Stomach (tissue), 9 donors: ENCODE measurements around the gene UTP14A. TPM values are rescaled to one million over a fixed set of nuclear protein-coding genes. Genes with fewer than 3 reads are reported as not detected.
A peak's percentile ranks its signal among the peaks of the same experiment; 100 is the strongest.

Experiments used
- DNase-seq, 2 donors: peaks; one replicate each; pipeline versions ENCODE4 v3.0.0 to v3.0.0-alpha.2; 2013 to 2019
- H3K27ac ChIP-seq, 5 donors: fragments of 200-600 bp in 4 of 5; sonication (generic) in 4 of 5; one replicate each; pipeline ENCODE4 v1.5.1; 2013 to 2019; ENCODE audit warnings: mild to moderate bottlenecking in 1 of 5, moderate library complexity in 1 of 5
- H3K27me3 ChIP-seq, 3 donors: fragments of 200-600 bp; sonication (generic); one replicate each; pipeline ENCODE4 v1.5.1; 2017 to 2019; ENCODE audit warnings: mixed run types in 1 of 3
- H3K36me3 ChIP-seq, 4 donors: fragments of 200-600 bp; sonication (generic); 1 replicate in 3 of 4; 2 replicates in 1 of 4; pipeline ENCODE4 v1.5.1; 2016 to 2019
- H3K4me1 ChIP-seq, 4 donors: fragments of 200-600 bp; sonication (generic); one replicate each; pipeline ENCODE4 v1.5.1; 2016 to 2019
- H3K4me3 ChIP-seq, 4 donors: fragments of 200-600 bp; sonication (generic) in 3 of 4; one replicate each; pipeline ENCODE4 v1.5.1; 2016 to 2019; ENCODE audit warnings: mild to moderate bottlenecking in 1 of 4
- H3K9me3 ChIP-seq, 4 donors: fragments of 200-600 bp; sonication (generic); one replicate each; pipeline ENCODE4 v1.5.1; 2016 to 2019
- EP300 ChIP-seq: sonication (generic); formaldehyde crosslinking; IDR thresholded peaks from one replicate; pipeline ENCODE4 v1.6.1; 2017; ENCODE audit warnings: antibody characterized with exemption
- POLR2A ChIP-seq, 4 donors: fragments of 450-650 bp; IDR thresholded peaks; one replicate each; pipeline ENCODE4 v1.6.1; 2016; ENCODE audit warnings: antibody characterized with exemption in 4 of 4, control low read depth in 2 of 4, mild to moderate bottlenecking in 1 of 4, moderate library complexity in 1 of 4
- POLR2AphosphoS5 ChIP-seq, 3 donors: sonication (generic); formaldehyde crosslinking; IDR thresholded peaks; one replicate each; pipeline ENCODE4 v1.6.1; 2016; ENCODE audit warnings: antibody characterized with exemption in 3 of 3
- WGBS, 5 donors: extraction: QIAGEN DNeasy Blood & Tissue Kit in 3 of 5; methylation state at CpG; one replicate each; pipeline versions ENCODE4 v1.1.5 to v1.1.7; 2013 to 2018; 5-methylcytosine and 5-hydroxymethylcytosine counted together
- intact Hi-C: fragments of 100-400 bp; cut with DNase I; formaldehyde crosslinking; loops from one replicate; pipeline ENCODE4 v1.15.1; 2023; ENCODE audit warnings: low total_unique reads
- polyA plus RNA-seq, 3 donors: library from polyadenylated mRNA; stranded (reverse); fragments of 200-250 nt; gene quantifications; one replicate each; pipeline ENCODE4 v1.2.3, GENCODE V29; 2013
- total RNA-seq, 5 donors: library from RNA; depleted of rRNA; stranded (reverse); fragments of >200 nt; gene quantifications; one replicate each; pipeline versions ENCODE4 v1.1.0 to v1.2.3, GENCODE V29; 2014 to 2016
- TF ChIP-seq, protein P1 (sequence below), 7 experiments: fragments of 450-650 bp in 4 of 7; fragments of 200-600 bp in 3 of 7; sonication (generic) in 3 of 7; IDR thresholded peaks; one replicate each; pipeline ENCODE4 v1.5.1; 2016 to 2019; ENCODE audit warnings: antibody characterized with exemption in 7 of 7, control low read depth in 2 of 7, mild to moderate bottlenecking in 1 of 7
- donor health status: healthy with polysubstance abuse.
- donor health status: Bipolar disorder and iron deficiency.
- donor health status: healthy.

The UTP14A gene
- total and polyA plus RNA-seq, 8 donors = 4.1 to 18.1 (median 13.2) TPM

DNA sequence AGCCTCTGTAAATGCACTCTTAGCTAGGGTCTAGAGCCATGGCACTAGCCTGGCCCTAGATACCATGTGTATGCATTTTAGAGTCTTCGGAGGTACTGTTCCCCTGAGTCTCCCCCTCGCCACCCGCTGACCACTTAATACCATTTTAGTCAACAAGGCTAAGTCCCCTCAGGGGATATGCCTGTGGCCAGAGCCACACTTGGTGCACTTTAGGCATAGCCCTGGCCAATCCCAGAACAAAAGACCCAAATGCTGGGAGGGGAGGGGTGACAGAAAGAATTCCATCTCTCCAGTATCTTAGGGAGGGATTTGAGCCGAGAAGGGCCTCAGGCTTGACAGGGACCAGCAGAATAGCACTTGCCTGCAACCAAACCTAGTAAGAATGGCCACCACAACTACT, 47.9 kb downstream of the UTP14A start:
- 80 to 100% (median 96%) methylated on average over 3 to 4 of the region's 4 CpGs for WGBS, 5 donors
- peaks cover 0 to 23% (median 16%) of the 10 kb centered on the region in 4 donors for H3K4me1 ChIP-seq
- H3K9me3 ChIP-seq = no peaks in the 10 kb centered on the region
- H3K36me3 ChIP-seq = no peaks in the 10 kb centered on the region
- peaks cover 0 to 5% (median 0%) of the 10 kb centered on the region in 3 donors for H3K27me3 ChIP-seq
- H3K27ac ChIP-seq = no peak overlapping the region
- intact Hi-C loops = no loop called here
- TF ChIP-seq EP300 (no peak), POLR2A (IDR thresholded peaks at IDR 0.05) (no peak), POLR2AphosphoS5 (IDR thresholded peaks at IDR 0.05) (no peak)
- TF ChIP-seq, protein P1, sequence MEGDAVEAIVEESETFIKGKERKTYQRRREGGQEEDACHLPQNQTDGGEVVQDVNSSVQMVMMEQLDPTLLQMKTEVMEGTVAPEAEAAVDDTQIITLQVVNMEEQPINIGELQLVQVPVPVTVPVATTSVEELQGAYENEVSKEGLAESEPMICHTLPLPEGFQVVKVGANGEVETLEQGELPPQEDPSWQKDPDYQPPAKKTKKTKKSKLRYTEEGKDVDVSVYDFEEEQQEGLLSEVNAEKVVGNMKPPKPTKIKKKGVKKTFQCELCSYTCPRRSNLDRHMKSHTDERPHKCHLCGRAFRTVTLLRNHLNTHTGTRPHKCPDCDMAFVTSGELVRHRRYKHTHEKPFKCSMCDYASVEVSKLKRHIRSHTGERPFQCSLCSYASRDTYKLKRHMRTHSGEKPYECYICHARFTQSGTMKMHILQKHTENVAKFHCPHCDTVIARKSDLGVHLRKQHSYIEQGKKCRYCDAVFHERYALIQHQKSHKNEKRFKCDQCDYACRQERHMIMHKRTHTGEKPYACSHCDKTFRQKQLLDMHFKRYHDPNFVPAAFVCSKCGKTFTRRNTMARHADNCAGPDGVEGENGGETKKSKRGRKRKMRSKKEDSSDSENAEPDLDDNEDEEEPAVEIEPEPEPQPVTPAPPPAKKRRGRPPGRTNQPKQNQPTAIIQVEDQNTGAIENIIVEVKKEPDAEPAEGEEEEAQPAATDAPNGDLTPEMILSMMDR (IDR thresholded peaks at IDR 0.05) = no peak
- H3K4me3 ChIP-seq = no peak overlapping the region
- DNase-seq = no peak

DNA sequence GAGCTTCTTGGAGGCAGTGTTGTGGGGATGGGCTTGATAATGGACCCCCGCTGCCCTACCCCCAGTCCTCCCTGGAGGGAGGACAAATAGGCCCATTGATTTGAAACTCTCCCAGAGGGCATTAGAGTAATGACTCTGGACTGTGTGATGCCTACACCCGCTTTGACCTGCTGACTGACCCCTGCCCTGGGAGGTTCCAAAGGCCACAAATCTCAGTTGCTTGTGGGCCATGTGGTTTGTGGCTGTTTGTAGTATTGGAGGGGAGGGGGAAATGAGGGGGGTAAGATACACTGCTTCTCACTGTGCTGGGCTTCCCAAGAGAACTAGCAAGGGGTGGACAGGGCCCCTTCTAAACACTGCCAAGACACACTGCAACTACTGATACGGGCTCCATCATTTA, 48.8 kb downstream of the UTP14A start:
- Histone ChIP-seq H3K9me3 (no peaks in the 10 kb centered on the region), H3K4me1 (peaks cover 0 to 30% (median 19%) of the 10 kb centered on the region in 4 donors), H3K36me3 (no peaks in the 10 kb centered on the region), H3K27me3 (peaks cover 0 to 5% (median 4%) of the 10 kb centered on the region in 3 donors), H3K27ac (no peak overlapping the region), H3K4me3 (no peak overlapping the region)
- 45 to 79% (median 64%) methylated on average over 2 to 3 of the region's 3 CpGs for WGBS, 5 donors
- TF ChIP-seq POLR2AphosphoS5 (IDR thresholded peaks at IDR 0.05) = no peak
- no peak for TF ChIP-seq POLR2A (IDR thresholded peaks at IDR 0.05)
- TF ChIP-seq, protein P1 (IDR thresholded peaks at IDR 0.05) = no peak
- TF ChIP-seq EP300 = no peak
- no peak for DNase-seq
- intact Hi-C loops = no loop called here

DNA sequence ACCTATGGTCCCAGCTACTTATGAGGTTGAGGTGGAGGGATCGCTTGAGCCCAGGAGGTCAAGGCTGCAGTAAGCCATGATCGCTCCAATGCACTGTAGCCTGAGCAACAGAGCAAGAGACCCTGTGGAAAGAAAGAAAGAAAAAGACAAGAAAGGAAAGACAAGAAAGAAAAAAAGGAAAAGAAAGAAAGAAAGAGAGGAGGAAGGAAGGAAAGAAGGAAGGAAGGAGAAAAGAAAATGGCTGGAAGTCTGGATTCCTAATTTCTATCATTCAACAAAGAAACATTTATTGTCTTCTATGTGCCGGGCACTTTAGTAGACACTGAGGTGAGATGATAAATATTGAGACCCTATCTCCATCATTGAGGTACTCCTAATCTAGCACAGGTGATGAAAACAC, 49.7 kb downstream of the UTP14A start:
- Histone ChIP-seq H3K27me3 (peaks cover 0 to 5% (median 4%) of the 10 kb centered on the region in 3 donors), H3K27ac (no peak overlapping the region), H3K9me3 (no peaks in the 10 kb centered on the region), H3K4me1 (peaks cover 0 to 30% (median 19%) of the 10 kb centered on the region in 4 donors), H3K4me3 (no peak overlapping the region), H3K36me3 (no peaks in the 10 kb centered on the region)
- DNase-seq = no peak
- intact Hi-C loops = no loop called here
- TF ChIP-seq EP300 = no peak
- TF ChIP-seq POLR2AphosphoS5 (IDR thresholded peaks at IDR 0.05) = no peak
- WGBS, 5 donors = 86 to 100% (median 94%) methylated on average over 3 of the region's 3 CpGs

DNA sequence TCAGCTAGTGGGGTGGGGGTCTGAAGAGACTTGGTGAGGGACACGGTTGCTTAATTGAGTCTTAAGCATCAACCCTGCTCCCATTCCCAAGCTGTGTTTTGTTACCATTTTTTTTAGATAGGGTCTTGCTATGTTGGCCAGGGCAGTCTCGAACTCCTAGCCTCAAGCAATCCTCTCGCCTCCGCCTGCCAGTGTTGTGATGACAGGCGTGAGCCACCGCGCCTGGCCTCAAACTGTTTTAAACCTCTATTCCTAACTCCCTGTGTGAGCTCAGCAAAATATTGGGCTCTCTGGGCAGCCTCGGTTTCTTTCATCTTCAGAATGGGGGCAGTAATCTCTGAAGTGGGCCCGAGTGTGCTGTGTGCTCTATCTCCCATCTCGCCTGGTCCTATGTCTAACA, 50.2 kb downstream of the UTP14A start:
- Histone ChIP-seq H3K4me1 (peaks cover 0 to 30% (median 19%) of the 10 kb centered on the region in 4 donors), H3K27me3 (peaks cover 0 to 5% (median 4%) of the 10 kb centered on the region in 3 donors), H3K36me3 (no peaks in the 10 kb centered on the region), H3K9me3 (no peaks in the 10 kb centered on the region), H3K4me3 (no peak overlapping the region), H3K27ac (no peak overlapping the region)
- TF ChIP-seq POLR2A (IDR thresholded peaks at IDR 0.05) = no peak
- no peak for TF ChIP-seq POLR2AphosphoS5 (IDR thresholded peaks at IDR 0.05)
- TF ChIP-seq, protein P1 (IDR thresholded peaks at IDR 0.05) = no peak
- TF ChIP-seq EP300 = no peak
- DNase-seq = no peak
- 81 to 87% (median 85%) methylated on average over 10 of the region's 10 CpGs for WGBS, 5 donors
- intact Hi-C loops = no loop called here

DNA sequence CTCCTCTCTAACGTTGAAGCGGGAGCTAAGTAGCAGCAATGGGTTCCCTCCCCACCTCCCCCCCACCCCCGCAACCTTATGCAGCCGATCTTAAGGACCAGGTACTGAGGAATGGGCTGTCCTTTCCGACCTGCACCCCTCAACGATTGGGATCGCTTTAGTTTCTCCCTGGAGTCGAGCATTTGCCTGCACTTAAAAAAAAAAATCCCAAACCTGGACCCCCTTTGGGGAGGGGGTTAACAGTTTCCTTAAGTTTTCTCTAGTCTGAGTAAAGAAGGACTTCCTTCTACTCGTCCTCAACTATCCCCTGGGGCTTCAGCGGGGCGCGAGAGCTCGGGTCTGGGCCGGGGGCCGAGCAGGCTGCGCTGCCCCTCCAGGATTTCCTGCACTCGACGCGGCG, 50.8 kb downstream of the UTP14A start:
- H3K4me3 ChIP-seq = peak overlapping the region; percentile 42 to 50 (median 44)
- DNase-seq = no peak
- H3K4me1 ChIP-seq = peaks cover 0 to 30% (median 23%) of the 10 kb centered on the region in 4 donors
- TF ChIP-seq POLR2AphosphoS5 (IDR thresholded peaks at IDR 0.05) = no peak
- no peak for TF ChIP-seq EP300
- TF ChIP-seq POLR2A (IDR thresholded peaks at IDR 0.05) = no peak
- TF ChIP-seq, protein P1 (IDR thresholded peaks at IDR 0.05) = no peak
- intact Hi-C loops = no loop called here
- H3K9me3 ChIP-seq = no peaks in the 10 kb centered on the region
- peaks cover 0 to 5% (median 4%) of the 10 kb centered on the region in 3 donors for H3K27me3 ChIP-seq
- WGBS, 5 donors = 11 to 50% (median 25%) methylated on average over 15 to 20 of the region's 20 CpGs
- H3K27ac ChIP-seq = peak overlapping the region in 4 of 5 donors; percentile 44 to 82 (median 72)
- H3K36me3 ChIP-seq = no peaks in the 10 kb centered on the region
